Measurements from ENCODE around the gene CADM4. TPM values are rescaled to one million over a fixed set of nuclear protein-coding genes. Genes with fewer than 3 reads are reported as not detected.

CADM4 gene
- total and polyA plus RNA-seq, 10 of the 15 experiments (the other 5 are each of a cell fraction or from before 2014, with no cell fraction given): 0.04 to 0.12 (median 0.08) TPM; not detected in 5

DNA sequence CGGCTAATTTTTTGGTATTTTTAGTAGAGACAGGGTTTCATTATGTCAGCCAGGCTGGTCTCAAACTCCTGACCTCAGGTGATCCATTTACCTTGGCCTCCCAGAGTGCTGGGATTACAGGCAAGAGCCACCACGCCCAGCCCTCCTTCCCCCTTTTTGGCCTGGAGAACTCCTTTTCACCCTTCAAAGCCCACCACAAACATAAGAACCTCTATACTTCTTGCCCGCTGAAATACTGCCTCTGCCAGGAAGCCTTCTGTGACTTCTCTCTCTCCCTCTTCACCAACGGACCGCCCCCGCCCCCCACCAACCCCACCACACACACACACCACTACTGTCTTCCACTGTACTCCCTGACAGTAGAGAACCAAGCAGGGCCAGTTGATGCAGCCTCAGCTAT is 22.7 kb downstream of the CADM4 start:
- 82% methylated on average over 6 of the region's 6 CpGs for WGBS (ENCODE audit: insufficient coverage, insufficient replicate concordance, low lambda C conversion rate, missing lambda C conversion rate)
- H3K4me1 ChIP-seq (ENCODE audit: control insufficient read depth, insufficient read depth, low read length): peaks cover 6% of the 10 kb centered on the region; the same call in 1 of the 2 replicates
- FAIRE-seq (no peak), DNase-seq (ENCODE audit: low read depth, low spot score) (no peak), ATAC-seq (no peak)
- in situ Hi-C loops (cut with MboI) (no loop called here), intact Hi-C loops (cut with micrococcal nuclease; ENCODE audit: unreplicated experiment) (no loop called here)
- RAD21 ChIA-PET (ENCODE audit: unreplicated experiment): interaction anchor here (1.3 kb wide), 1 partner anchor 21 kb away, joined by 3 read pairs; the partner anchor contains the start of genes IRGQ and ZNF576
- no peak overlapping the region for H2AFZ ChIP-seq (ENCODE audit: control insufficient read depth, low read depth, low read length)
- no peaks in the 10 kb centered on the region for H3K9me3 ChIP-seq (replicated peaks; ENCODE audit: control insufficient read depth, insufficient read depth, low read length)
- peaks cover 2 to 5% of the 10 kb centered on the region in 2 experiments; a peak in 3 of 4 replicates for H3K36me3 ChIP-seq (ENCODE audit: control insufficient read depth in 2 of 2, insufficient read depth in 2 of 2, low read length in 1 of 2)
- peaks cover 20% of the 10 kb centered on the region for H3K79me2 ChIP-seq (ENCODE audit: control insufficient read depth, insufficient read depth, low read length)
- H4K20me1 ChIP-seq (ENCODE audit: control insufficient read depth, insufficient read depth): no peaks in the 10 kb centered on the region
- H3K9ac ChIP-seq (ENCODE audit: control insufficient read depth, insufficient read depth, low read length): no peak overlapping the region
- SMC1A ChIA-PET (ENCODE audit: uncharacterized antibody, unreplicated experiment): interaction anchor here (0.6 to 1.7 kb wide), 2 partner anchors 11 to 229 kb away, joined by 3 read pairs; no protein-coding TSS in a partner anchor
- H3K27ac ChIP-seq (ENCODE audit: control insufficient read depth, insufficient read depth): no peak overlapping the region
- CTCF ChIA-PET: interaction anchor here (0.5 to 1.9 kb wide), 2 partner anchors 22 to 270 kb away, joined by 3 to 6 read pairs; no protein-coding TSS in a partner anchor
- H3K4me2 ChIP-seq (ENCODE audit: control insufficient read depth, insufficient read depth): no peak overlapping the region
- no peaks in the 10 kb centered on the region for H3K27me3 ChIP-seq (replicated peaks in 1 of 2; ENCODE audit: control insufficient read depth in 2 of 2, insufficient read depth in 2 of 2, low read length in 1 of 2)
- no TSS peak for BruUV-seq (replicated peaks)
- POLR2A ChIA-PET: no interaction called here
- no peak overlapping the region for H3K4me3 ChIP-seq
- no peak for TF ChIP-seq CHD1 (IDR thresholded peaks at IDR 0.05; ENCODE audit: low read depth, low read length)
- TF ChIP-seq, protein P1, sequence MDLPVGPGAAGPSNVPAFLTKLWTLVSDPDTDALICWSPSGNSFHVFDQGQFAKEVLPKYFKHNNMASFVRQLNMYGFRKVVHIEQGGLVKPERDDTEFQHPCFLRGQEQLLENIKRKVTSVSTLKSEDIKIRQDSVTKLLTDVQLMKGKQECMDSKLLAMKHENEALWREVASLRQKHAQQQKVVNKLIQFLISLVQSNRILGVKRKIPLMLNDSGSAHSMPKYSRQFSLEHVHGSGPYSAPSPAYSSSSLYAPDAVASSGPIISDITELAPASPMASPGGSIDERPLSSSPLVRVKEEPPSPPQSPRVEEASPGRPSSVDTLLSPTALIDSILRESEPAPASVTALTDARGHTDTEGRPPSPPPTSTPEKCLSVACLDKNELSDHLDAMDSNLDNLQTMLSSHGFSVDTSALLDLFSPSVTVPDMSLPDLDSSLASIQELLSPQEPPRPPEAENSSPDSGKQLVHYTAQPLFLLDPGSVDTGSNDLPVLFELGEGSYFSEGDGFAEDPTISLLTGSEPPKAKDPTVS (IDR thresholded peaks at IDR 0.05; ENCODE audit: low read depth, low read length): no peak
- TF ChIP-seq, protein P2, sequence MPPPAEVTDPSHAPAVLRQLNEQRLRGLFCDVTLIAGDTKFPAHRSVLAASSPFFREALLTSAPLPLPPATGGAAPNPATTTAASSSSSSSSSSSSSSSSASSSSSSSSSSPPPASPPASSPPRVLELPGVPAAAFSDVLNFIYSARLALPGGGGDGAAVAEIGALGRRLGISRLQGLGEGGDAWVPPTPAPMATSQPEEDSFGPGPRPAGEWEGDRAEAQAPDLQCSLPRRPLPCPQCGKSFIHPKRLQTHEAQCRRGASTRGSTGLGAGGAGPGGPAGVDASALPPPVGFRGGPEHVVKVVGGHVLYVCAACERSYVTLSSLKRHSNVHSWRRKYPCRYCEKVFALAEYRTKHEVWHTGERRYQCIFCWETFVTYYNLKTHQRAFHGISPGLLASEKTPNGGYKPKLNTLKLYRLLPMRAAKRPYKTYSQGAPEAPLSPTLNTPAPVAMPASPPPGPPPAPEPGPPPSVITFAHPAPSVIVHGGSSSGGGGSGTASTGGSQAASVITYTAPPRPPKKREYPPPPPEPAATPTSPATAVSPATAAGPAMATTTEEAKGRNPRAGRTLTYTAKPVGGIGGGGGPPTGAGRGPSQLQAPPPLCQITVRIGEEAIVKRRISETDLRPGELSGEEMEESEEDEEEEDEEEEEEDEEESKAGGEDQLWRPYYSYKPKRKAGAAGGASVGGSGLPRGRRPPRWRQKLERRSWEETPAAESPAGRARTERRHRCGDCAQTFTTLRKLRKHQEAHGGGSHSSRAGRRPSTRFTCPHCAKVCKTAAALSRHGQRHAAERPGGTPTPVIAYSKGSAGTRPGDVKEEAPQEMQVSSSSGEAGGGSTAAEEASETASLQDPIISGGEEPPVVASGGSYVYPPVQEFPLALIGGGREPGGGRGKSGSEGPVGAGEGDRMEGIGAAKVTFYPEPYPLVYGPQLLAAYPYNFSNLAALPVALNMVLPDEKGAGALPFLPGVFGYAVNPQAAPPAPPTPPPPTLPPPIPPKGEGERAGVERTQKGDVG (CRISPR knock-in tag; IDR thresholded peaks at IDR 0.05): no peak
- no peak for TF ChIP-seq ZNF622 (IDR thresholded peaks at IDR 0.05)
- no peak for TF ChIP-seq PKNOX1 (IDR thresholded peaks at IDR 0.05)
- TF ChIP-seq BRCA1 (IDR thresholded peaks at IDR 0.05; ENCODE audit: low read depth, low read length): no peak
- no peak for TF ChIP-seq SUPT20H (IDR thresholded peaks at IDR 0.05; ENCODE audit: borderline replicate concordance, control insufficient read depth, low read depth, low read length)
- TF ChIP-seq BMI1 (IDR thresholded peaks at IDR 0.05; ENCODE audit: borderline replicate concordance): no peak
- TF ChIP-seq, protein P3, sequence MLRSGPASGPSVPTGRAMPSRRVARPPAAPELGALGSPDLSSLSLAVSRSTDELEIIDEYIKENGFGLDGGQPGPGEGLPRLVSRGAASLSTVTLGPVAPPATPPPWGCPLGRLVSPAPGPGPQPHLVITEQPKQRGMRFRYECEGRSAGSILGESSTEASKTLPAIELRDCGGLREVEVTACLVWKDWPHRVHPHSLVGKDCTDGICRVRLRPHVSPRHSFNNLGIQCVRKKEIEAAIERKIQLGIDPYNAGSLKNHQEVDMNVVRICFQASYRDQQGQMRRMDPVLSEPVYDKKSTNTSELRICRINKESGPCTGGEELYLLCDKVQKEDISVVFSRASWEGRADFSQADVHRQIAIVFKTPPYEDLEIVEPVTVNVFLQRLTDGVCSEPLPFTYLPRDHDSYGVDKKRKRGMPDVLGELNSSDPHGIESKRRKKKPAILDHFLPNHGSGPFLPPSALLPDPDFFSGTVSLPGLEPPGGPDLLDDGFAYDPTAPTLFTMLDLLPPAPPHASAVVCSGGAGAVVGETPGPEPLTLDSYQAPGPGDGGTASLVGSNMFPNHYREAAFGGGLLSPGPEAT (IDR thresholded peaks at IDR 0.05; ENCODE audit: low read depth): no peak
- TF ChIP-seq POLR2A (IDR thresholded peaks at IDR 0.05; ENCODE audit: low read depth, low read length): no peak
- TF ChIP-seq MTA2 (IDR thresholded peaks at IDR 0.05; ENCODE audit: low read depth): no peak
- TF ChIP-seq RFX5 (IDR thresholded peaks at IDR 0.05; ENCODE audit: low read depth, low read length): no peak
- TF ChIP-seq MTA3 (IDR thresholded peaks at IDR 0.05; ENCODE audit: borderline replicate concordance, low read length): no peak
- TF ChIP-seq EZH2 (IDR thresholded peaks at IDR 0.05; ENCODE audit: borderline replicate concordance, control insufficient read depth, low read depth, low read length): no peak
- no peak for TF ChIP-seq HDGF (IDR thresholded peaks at IDR 0.05)
